Epithelial cell of esophagus (primary cell): ENCODE data around the gene CLSTN2.

Experiments
- DNase-seq: peaks from one replicate; pipeline ENCODE4 v3.0.0; 2010; ENCODE audit warnings: low read depth
- H3K4me3 ChIP-seq: 2 replicates; pipeline ENCODE4 v1.5.1; 2011; ENCODE audit warnings: mild to moderate bottlenecking, low read length, control low read depth
- TF ChIP-seq, protein P1 (sequence below): IDR thresholded peaks from 2 replicates; pipeline ENCODE4 v1.5.1; 2011; ENCODE audit warnings: low read depth, mild to moderate bottlenecking, low read length, control low read depth, inconsistent platforms; ENCODE audit not compliant: insufficient read depth; ENCODE audit errors: missing control alignments

CLSTN2 gene

DNA sequence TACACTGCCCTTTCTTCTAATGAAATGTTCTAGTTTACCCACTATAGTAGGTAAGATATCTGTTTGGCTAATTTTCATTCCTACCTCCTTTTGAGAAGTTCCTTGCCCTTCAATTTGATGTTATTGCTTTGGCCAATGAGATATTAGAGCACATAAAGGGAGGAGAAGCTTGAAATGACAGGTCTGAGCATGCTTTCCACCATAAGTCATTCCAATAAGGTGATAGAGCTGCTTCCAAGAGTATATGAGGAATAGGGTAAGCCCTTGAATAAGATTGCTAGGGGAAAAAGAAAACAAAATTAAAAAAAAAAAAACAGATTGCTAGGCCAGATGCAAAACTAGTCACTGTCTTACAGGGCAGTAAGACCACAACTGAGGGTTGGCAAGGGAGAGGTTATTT is 664.0 kb downstream of the CLSTN2 start:
- TF ChIP-seq, protein P1, sequence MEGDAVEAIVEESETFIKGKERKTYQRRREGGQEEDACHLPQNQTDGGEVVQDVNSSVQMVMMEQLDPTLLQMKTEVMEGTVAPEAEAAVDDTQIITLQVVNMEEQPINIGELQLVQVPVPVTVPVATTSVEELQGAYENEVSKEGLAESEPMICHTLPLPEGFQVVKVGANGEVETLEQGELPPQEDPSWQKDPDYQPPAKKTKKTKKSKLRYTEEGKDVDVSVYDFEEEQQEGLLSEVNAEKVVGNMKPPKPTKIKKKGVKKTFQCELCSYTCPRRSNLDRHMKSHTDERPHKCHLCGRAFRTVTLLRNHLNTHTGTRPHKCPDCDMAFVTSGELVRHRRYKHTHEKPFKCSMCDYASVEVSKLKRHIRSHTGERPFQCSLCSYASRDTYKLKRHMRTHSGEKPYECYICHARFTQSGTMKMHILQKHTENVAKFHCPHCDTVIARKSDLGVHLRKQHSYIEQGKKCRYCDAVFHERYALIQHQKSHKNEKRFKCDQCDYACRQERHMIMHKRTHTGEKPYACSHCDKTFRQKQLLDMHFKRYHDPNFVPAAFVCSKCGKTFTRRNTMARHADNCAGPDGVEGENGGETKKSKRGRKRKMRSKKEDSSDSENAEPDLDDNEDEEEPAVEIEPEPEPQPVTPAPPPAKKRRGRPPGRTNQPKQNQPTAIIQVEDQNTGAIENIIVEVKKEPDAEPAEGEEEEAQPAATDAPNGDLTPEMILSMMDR: no peak
- DNase-seq: peak; percentile 84
- no peak overlapping the region for H3K4me3 ChIP-seq

DNA sequence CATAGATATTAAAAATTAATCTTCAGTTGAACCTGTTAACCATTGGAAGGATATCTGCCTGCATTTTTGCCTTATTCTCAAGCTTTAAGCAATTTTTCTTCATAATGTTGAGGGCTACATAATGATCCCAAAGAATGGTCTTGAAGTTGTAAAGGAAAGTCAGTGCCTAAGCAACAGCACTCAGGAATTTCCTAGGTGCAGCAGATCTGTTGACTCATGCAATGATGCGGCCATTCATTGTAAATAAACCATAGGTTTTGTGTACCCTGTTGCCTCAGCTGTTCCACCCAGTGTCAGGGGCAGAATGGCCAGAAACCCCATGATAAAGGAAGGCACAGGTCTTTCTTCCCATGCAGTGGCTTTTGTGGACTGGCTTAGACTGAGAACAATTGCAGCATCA is 664.5 kb downstream of the CLSTN2 start:
- no peak overlapping the region for H3K4me3 ChIP-seq
- peak; percentile 81 for DNase-seq
- TF ChIP-seq, protein P1: no peak

DNA sequence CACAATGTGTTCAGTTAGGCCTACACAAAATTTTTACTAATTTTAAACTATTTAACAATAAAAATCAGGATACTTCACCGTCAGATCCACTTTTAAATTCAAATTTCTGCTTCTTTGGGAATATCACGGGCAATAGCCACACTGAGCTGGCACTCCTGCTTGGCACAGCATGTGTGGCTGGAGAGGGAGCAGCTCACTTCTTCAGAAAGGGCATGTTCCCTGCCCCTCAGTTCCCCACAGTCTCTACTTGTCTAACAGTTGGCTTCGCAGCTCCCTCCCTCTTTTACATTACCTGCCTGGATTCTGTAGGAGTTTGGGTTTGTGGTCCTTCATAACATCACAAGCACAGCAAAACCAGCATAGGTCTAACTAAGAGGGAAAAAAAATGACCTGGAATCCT is 666.9 kb downstream of the CLSTN2 start:
- TF ChIP-seq, protein P1: no peak
- DNase-seq: no peak
- H3K4me3 ChIP-seq: no peak overlapping the region

DNA sequence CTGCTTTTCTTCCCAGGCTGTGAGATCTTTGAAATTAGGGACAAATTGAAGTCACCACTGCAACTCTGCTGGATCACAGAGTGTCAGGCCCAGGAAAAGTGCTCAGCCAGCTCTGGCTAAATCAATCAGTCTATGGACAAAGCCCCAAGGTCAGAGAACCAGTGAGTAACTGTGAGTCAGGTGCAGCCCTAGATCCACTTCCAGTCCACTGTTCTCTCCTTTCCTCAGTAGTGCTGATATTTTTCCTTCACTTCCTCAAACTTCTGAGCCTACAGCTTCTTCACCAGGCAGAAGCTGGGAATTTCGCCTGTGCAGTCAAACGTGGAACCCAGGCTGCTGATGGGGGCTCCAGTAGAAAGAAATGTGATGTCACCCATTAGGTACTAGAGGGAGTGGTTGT is 667.8 kb downstream of the CLSTN2 start:
- DNase-seq: peak; percentile 27
- TF ChIP-seq, protein P1: no peak
- H3K4me3 ChIP-seq: no peak overlapping the region

DNA sequence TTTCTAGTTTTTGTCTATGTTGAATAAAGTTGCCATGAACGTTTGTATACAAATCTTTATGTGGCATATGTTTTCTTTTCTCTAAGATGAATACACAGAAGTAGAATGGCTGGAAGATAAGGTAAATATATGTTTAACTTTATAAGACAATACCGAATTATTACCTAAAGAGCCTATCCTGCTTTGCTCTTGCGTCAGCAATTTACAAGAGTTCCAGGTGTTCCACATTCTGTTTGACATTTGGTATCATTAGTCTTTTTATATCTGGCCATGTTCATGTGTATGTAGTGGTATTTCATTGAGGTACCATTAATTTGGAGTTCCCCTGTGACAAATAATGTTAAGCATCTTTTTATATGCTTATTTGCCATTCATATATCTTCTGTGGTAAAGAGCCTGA is 668.8 kb downstream of the CLSTN2 start:
- DNase-seq: no peak
- H3K4me3 ChIP-seq: no peak overlapping the region
- TF ChIP-seq, protein P1: no peak

DNA sequence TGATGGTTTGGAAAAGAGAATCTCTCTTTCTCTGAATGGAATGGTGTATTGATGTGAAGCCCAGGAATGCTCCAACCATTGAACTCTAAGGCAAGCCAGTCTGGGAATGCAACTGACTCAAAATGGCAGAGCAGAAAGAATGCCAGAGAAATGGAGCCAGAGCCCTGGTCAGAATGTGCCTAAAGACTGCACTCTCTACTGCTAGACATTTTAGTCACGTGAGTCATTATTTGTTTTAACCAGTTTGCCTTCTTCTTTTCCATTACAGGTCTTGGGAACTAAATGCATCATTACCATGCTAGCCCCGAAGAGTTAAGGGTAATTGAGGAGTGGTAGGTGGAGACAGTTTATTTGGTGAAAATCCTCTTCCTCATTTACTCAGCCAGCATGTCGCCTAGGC is 675.6 kb downstream of the CLSTN2 start:
- no peak overlapping the region for H3K4me3 ChIP-seq
- DNase-seq: peak; percentile 8
- TF ChIP-seq, protein P1: no peak

DNA sequence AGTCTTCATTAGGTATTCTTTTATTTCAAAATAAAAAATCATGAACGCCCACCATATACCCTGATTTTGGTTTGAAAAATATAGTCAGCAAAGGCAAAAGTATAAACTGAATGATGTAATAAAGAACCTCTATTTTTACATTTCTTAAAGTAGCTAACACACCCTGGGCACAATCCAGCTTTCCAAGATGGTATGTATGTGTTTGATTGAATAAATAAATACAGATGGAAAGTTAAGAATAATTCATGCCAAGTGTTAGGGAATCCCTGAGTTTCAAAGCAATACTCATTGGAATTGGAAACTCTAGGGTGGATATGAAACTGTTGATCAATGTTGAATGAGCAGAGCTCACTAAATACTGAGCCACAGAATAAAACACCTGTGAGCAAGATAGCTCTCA is 679.0 kb downstream of the CLSTN2 start:
- H3K4me3 ChIP-seq: no peak overlapping the region
- TF ChIP-seq, protein P1: no peak
- DNase-seq: no peak
